Activated CD4-positive, alpha-beta T cell treated with anti-CD3 and anti-CD28 coated beads for 1 hour (primary cell): ENCODE measurements around the gene SH2D4B.
A peak's percentile ranks its signal among the peaks of the same experiment; 100 is the strongest.

Experiments used
- DNase-seq: peaks from one replicate; pipeline ENCODE4 v3.0.0-alpha.2; 2020

The SH2D4B gene

GRCh38 chr10:80649183-80649582 lies 111.5 kb downstream of the SH2D4B start:
- no peak for DNase-seq

DNA sequence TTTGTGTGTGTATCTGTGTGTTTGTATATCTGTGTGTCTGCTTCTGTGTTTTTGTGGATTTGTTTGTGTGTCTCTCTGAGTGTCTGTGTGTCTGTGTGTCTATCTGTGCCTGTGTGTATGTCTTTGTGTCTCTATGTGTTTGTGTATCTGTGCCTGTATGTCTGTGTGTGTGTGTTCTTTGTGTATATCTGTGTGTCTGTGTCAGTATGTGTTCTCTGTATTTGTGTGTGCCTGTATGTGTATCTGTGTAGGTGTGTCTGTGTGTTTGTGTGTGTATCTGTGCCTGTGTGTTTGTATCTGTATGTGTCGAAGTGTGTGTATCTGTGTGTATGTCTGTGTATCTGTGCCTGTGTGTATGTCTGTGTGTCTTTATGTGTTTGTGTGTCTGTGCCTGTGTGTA lies 118.2 kb downstream of the SH2D4B start:
- DNase-seq = no peak

GRCh38 chr10:80658068-80658467 lies 120.4 kb downstream of the SH2D4B start:
- no peak for DNase-seq

DNA sequence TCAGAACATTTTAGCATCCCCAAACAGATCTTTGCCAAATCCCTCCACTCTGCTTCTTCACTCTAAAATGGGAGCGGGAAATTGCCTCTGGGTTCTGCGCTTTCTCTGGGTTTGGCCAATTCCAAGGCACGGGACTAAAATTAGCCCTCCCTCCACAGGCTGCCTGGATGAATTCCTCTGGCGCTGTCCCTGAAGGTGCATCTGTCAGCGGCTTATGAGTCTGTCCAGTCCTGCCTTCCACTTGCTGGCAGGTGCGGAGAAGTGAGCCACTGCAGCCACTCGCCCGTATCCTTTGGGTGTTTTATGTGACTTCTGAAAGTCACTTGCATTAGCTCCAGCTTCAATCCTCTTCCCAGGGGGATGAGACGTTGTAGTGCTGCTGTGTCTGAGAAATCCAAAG lies 121.6 kb downstream of the SH2D4B start:
- no peak for DNase-seq

DNA sequence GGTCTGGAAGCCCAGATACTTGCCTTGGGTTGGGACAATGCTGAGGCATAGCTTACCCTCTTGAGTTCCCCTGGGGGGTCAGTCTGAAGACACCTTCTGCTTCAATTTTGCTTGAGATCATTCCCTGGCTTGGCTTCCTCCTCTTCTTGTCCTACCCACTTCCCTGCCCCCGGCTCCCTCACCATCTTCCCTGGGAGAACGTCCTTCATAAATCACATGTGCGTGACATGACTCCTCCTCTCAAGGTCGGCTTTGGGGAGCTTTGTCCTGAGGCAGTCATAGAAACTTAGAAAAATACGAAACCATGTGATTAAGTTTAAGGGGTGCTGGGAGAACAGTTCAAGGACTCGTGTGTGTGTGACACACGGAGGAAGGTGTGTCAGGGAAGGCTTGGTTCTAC lies 122.6 kb downstream of the SH2D4B start:
- DNase-seq = no peak

GRCh38 chr10:80660736-80661135 lies 123.0 kb downstream of the SH2D4B start:
- no peak for DNase-seq

GRCh38 chr10:80661526-80661925 lies 123.8 kb downstream of the SH2D4B start:
- DNase-seq = no peak

DNA sequence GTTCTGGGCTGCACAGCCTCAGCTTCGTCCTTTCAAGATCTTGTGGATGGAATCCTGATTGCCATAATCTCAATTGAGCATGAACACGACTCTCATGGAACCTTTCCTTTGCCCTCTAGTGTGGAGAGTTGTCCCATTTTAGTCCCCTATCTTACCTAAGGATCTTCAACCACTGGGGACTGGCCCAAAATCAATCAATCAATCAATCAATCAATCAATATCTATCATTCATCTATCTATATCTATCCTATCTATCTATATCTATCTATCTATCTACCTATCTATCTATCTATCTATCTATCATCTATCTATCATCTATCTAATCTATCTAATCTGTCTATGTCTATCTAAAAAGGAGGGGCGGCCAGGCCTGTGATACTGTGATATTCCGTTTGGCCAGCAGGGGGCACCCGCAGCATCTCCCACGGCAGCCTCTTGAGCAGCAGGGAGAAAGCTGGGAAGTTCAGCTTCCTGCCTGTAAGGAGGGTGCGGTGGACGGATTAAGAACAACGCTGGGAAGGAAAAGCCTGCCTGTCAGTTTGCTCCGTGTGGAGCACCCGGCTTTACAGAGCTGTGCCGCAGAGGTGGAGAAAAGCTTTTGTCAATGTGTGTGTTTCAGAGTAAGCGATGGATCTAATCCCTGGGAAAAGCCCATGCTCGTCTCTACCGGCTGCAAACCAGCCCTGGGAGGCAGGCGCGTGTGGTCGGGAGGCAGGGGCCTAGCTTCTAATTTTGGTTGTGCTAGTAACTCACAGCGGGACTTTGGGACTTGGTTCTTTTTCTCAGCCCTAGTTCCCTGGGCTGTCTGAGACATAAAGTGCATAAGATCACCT lies 124.9 kb downstream of the SH2D4B start:
- peak; percentile 48 for DNase-seq

- DNase-seq = peak; percentile 12
These were observed 126.5 kb downstream of the SH2D4B start for GRCh38 chr10:80664071-80664680.

GRCh38 chr10:80669485-80669884 lies 131.8 kb downstream of the SH2D4B start:
- no peak for DNase-seq

- no peak for DNase-seq
These were observed 133.1 kb downstream of the SH2D4B start for GRCh38 chr10:80670774-80671173.

- no peak for DNase-seq
These were observed 134.1 kb downstream of the SH2D4B start for GRCh38 chr10:80671847-80672246.

- no peak for DNase-seq
These were observed 134.9 kb downstream of the SH2D4B start for GRCh38 chr10:80672613-80673012.

GRCh38 chr10:80674809-80675208 lies 137.1 kb downstream of the SH2D4B start:
- DNase-seq = no peak

- no peak for DNase-seq
These were observed 143.4 kb downstream of the SH2D4B start for GRCh38 chr10:80681142-80681541.

DNA sequence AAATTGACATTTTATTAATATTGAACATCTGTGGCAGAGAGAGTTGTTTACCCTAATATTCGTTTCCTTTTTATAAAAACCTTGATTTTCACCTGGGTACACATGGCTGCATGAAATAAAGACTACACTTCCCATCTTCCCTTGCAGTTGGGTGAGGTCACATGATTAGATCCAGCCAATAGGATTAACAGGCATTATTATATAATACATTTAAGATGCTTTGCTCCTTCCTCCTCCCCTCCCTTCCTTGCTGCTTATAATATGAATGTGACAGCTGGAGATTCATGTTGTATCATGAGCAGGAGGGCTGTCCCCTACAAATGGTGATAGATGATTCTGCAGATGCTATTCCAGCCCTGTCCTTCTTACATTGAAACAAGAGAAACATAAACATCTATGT lies 146.6 kb downstream of the SH2D4B start:
- DNase-seq = no peak

DNA sequence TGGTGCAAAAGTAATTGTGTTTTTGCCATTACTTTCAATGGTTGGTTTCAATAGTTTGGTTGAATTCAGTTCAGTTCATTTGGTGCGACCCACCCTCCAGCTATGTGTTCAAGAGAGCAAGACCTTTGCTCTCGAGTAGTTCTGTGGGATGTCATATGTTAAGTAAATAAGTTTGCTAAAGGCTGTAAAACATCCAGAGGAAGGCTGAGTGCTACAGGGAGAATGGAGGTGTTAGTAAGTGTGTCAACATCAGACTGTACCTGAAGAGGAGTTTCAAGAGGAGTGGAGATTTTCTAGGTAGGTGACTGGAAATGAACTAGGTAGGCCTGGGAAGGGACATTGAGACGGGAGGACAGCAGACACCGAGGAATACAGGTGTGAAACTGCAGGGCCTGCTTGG lies 147.7 kb downstream of the SH2D4B start:
- DNase-seq = no peak

DNA sequence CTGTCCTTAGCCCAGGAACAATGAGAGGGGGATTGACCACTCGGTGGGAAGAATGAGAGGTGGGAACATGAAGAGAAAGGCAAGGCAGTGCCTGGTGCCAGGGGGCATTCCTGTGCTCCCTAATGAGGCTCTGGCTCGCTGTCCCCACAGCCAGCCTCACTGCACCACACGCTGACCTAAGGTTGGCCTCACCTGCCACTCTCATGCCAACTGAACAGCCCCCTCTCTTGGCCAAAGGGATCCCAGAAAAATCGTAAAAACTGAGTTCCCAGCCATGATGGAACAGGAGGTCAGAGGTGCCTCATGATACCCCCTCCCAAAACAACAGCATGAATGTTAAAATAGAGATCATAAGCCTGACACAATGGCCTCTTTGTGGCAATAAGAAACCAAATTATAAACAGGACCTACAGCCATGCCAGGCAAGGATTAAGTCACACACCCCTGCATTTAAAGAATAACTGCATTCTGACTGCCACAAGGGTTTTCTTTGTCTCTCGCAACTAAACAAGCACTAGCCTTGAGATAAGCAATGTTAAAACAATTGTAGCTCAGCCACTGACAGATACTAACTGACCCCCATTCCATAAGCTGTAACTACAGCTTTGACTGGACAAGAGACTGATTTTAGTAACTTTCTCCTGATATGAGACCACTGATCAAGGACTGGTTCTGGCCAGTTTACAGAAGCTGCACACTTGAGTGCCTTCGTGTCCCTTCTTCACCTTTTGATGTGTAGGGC lies 149.2 kb downstream of the SH2D4B start:
- DNase-seq = no peak

DNA sequence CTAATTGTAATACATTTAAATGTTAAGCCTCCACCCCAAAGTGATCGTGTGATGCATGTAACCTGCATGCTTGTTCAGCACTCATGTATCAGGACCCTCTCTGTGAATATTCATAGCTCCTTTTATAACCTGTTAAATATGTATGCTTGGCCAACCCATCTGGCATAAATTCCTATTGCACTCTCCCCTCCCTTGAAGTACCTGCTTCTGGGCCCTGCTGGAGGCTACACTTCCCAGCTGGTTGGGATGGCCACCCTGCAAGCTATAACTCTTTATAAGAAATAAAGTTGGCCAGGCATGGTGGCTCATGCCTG lies 149.7 kb downstream of the SH2D4B start:
- no peak for DNase-seq

DNA sequence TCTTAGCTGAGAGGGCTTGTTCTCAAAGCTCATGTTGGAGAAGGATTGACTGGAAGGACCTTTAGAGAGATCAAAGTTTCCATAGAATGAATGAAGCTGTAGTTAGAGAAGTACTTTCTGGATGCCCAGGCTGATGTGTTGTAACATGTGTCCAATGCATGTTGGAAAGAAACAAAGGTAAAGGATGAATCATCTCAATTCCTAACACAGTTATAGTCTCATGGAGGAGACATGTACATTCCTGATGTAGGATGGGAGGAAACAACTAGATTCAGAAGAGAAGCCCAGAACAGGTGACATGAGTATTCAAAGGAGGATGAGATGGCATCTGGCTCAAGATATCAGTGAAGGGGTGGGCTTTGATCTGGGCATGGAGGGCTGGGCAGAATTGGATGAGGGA lies 152.7 kb downstream of the SH2D4B start:
- DNase-seq = no peak

- DNase-seq = no peak
These were observed 153.7 kb downstream of the SH2D4B start for GRCh38 chr10:80691441-80691840.

DNA sequence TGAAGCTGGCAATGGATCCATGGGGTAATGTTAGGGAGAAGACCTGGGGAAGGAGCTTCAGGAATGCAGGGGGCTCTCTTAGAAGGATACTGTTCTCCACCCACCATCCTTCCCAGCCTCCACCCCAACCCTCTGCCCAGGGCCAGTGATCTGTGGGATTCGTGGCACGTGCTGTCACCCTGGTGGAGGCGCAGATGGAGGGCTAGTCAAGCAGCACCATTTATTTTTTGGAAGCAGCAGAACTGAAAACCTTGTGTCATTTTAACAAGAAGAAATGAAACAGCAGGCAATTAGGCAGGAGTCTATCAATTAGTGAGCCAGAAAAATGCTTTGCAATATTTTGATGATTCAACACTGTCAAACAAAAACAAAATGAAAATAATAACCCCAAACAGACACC lies 155.9 kb downstream of the SH2D4B start:
- DNase-seq = no peak

GRCh38 chr10:80694930-80695329 lies 157.2 kb downstream of the SH2D4B start:
- DNase-seq = no peak
